Renal cortical epithelial cell (primary cell): Measurements from ENCODE around the gene SDHAF2. TPM values are rescaled to one million over a fixed set of nuclear protein-coding genes. Genes with fewer than 3 reads are reported as not detected.
"Not testable (repeated sequence)": the region's sequence is repeated elsewhere in the genome, so short reads cannot be mapped to it uniquely, and the experiment has no call there.

Experiments used
- DNase-seq: peaks from one replicate; pipeline ENCODE4 v3.0.0-alpha.2; 2011; ENCODE audit warnings: low read depth
- total RNA-seq: library from RNA; depleted of rRNA; stranded (reverse); fragments of >200 nt; gene quantifications from 2 replicates; pipeline ENCODE4 v1.2.3, GENCODE V29; 2014

SDHAF2 gene
- total RNA-seq, 1 donor from 2014 or later, result 35.0 TPM

DNA sequence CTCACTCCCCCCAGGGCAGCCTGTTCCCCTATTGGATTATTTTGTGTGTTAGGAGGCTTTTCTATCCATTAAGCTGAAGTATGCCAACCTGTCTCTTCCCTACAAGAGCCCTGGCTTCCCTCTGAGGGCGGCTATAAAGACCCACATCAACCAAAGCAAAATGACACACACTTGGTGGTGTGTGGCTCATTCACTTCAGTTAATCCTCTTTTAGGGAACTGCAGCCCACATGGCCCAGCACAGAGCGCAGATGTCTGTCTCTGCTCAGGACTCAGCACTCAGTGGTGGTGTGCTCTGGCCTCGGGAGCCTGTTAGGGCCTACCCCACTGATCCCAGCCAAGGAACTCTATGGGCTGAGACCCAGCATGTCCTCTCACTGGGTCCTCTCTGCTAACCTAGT is 46.4 kb downstream of the SDHAF2 start:
- DNase-seq, result no peak

DNA sequence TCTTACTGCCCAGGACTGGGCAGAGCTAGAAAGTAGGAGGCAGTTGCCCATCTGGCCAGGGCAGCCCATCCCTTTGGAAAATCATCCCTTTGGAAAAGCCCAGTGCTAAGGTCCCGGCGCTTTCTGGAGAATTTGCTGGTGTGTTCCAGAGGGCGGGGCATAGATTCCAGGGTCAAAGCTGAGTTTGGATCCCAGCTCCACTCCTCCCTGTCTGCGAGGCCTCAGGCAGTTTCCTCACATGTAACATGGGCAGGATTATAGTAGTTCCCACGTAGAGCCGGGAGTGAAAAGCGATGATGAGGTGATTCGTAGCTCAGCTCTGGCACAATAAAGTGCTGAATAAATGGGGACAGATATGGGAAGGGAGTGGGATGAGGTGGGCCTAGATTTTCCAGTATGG is 47.2 kb downstream of the SDHAF2 start:
- no peak for DNase-seq

DNA sequence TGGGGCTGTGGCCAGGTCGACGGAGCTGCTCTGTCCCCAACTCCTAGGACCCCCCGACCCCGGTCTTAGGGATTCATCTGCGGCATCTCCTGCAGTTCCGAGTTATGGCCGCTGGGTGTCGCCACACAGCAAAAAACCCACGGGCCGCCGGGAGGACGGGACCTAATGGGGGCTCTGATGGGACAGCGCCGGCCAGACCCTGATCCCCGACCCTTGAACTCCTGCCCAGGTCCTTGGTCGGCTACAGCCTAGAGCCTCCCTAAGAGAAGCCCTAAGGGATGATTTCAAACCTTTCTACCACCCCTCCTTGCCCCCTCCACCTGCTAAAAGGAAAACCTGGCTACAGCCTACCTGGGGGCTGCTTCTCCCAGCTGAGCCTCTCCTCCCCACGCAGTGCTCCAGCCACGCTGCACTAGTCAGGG is 47.8 kb downstream of the SDHAF2 start:
- no peak for DNase-seq

DNA sequence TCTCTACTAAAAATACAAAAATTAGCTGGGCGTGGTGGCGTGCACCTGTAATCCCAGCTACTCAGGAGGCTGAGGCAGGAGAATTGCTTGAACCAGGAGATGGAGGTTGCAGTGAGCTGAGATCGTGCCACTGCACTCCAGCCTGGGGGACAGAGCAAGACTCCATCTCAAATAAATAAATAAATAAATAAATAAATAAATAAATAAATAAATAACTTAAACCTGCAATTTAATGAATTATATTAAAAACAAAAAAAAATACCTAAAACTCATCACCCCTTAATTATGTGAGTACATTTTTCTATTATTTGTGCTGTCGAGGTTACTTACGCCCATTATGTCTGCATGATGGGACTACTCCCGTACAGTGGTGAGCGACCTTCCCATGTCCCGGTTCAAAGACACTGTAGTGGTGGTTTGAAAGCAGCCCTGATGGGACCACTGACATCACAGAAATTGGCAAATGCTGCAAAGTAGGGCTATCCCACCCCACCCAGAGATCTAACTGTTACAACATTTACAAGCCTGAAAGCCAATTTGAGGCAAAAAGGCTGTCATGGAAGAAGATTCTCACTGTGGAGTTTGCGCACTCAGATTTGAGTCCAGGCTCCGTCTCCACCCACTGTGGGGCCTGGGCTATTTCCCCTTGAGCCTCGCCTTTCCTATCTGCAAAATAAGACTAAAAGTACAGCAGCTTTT is 49.6 kb downstream of the SDHAF2 start:
- DNase-seq, result not testable (repeated sequence)

DNA sequence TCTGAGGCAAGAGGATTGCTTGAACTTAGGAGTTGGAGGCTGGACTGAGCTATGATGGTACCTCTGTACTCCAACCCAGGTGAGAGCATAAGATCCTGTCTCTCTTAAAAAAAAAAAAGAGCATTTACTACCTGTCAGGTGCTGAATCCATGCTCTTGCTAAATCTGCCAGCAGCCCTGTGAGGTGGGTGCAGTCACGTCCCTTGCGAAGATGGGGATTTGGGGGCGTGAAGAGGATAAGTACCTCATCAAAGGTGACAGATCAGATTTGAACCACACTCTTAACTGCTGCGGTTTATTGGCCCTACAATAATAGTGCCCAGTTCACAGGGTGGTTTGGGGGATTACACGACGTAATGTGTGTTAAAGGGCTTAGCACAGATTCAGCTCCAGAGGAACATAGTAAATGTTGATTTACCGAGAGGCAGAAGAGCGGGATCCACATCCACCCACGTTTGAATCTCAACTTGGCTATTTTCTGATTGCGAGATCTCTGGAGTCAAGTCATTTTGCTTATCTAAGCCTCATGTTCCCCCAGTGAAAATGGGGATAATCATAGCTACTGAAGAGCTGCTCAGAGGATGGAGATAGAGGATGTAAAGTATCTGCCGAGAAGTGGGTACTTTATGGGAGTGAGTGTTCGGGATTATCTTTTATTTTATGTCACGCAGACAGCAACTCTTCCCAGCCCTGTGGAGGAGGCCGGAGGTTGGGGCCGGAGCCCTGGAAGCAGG is 50.5 kb downstream of the SDHAF2 start:
- DNase-seq, result no peak

DNA sequence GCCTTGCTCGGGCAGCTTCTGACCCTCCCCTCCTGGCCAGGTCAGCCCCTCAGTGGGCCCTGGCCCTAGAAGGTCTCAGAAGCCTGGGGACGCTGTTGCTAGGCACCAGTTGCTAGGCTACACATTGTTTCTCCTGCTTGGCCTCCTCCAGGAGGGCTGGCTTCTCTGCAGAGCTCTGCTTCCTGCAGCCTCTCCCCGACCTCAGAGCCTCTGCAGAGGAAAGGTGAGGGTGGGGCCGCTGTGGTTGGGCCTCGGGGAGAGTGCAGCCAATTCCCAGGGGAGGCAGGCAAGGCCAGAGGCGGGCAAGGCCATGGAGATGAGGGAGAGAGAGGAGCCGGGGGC is 51.0 kb downstream of the SDHAF2 start:
- DNase-seq, result peak; percentile 35

DNA sequence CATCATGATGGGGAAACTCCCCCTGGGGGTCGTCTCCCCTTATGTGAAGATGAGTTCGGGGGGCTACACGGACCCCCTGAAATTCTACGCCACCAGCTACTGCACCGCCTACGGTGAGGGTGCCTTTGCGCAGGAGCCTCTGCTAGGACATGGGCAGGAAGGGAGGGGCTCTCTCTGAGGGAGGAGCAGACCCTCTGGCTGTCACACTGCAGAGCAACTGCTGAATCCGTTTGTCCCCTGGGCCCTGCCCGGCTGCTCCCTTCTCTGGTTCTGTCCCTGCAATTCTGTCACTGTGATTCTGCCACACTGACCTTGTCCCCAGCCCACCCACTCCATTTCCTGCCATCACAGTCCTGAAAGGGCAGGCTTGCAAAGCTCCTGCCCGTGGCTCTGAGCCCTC is 51.9 kb downstream of the SDHAF2 start:
- no peak for DNase-seq

DNA sequence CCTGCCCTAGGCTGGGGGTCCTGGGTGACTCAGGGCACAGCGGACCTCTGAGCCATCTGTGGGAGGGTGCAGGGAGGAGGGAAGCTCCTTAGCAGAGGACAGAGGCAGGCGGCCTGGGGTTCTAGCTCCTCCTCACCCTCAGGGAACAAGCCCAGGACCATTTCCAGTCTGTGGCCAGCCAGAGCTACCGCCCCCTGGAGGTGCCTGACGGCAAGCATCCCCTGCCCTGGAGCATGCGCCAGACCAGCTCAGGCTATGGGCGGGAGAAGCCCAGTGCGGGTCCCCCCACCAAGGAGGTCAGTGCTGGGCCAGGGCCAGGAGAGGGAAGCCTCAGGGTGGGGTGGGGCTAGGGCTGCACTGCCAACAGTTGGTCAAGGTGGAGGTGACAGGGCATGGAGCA is 52.6 kb downstream of the SDHAF2 start:
- DNase-seq, result no peak

DNA sequence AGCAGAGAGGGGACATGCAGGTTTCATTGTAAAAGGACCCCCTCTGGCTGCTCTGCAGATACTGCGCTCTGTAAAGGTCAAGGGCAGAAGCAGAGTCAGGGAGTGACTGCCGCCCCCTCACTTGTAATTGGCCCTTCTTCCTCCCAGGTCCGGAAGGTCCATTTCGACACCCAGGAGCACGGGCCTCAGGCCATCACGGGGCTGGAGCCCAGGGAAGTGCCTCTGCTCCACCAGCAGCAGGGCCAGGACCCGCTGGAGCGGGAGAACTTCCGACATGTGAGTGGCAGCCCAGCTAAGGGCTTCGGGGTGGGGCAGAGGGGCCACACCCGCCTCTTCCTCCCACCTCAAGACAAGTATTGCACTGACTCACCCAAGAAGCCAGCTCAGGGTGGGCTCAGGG is 54.6 kb downstream of the SDHAF2 start:
- DNase-seq, result no peak

DNA sequence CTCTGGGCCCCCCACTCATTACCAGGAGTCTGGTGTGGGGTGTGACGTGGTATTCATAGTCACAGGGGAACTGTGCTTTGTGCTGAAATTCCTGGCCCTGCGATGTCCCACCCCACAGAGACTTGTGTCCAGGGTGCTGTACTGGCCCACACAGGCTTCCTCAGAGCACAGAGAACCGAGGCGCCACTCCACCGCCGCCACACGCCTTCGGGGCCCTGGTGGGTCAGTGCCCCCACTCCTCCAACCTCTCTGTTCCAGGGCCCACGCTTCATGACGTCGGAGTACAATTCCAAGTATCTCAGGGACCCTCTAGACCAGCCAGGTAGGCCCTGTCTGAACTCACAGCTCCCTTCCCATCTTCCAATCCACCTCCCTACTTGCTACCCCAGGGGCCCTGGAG is 55.2 kb downstream of the SDHAF2 start:
- no peak for DNase-seq

DNA sequence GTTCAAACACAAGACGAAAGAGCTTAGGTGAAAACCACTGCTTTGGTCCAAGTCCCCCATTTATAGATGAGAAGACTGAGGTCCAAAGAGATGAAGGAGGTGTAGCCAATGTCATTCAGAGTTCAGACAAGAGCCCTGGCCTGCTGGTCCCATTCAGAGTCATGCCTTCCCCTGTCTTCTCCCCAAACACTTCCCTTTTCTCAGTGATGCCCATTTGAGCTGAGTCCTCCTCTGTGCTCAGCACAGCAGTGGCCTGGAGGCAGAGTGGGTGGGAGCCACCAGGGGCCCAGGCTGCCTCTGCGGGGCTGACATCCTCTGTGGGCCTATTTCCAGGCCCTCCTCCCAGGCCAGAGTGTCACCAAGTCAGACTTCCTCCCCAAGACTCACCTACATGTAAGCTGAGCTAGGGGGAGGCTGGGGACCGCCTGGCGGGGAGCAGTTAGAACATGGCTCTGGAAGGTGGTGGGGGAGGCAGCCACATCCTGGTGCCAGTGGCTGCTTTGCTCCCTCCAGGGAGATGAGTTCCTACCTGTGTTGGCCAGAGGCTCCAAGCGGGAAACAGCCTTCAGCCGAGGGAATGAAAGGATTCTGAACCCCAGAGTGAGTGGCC is 56.2 kb downstream of the SDHAF2 start:
- no peak for DNase-seq

DNA sequence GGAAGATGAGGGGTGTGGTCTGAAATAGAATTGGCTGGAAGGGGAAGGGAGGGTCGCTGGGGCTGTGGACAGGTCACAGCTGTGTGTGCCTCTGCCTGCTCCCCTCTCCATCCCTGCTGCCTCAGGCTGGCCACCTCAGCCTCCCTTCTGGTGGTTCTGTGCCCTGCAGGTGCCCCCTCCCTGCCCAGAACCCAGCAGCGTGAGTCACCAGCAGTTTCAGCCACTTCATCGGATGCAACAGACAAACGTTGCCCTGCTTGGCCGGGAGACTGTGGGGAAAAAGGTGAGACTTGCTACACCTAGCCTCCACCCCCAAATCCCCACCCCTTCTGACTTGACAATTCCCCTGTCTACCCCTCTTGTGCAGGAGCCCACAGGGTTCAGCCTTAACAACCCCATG is 56.9 kb downstream of the SDHAF2 start:
- DNase-seq, result peak; percentile 13

DNA sequence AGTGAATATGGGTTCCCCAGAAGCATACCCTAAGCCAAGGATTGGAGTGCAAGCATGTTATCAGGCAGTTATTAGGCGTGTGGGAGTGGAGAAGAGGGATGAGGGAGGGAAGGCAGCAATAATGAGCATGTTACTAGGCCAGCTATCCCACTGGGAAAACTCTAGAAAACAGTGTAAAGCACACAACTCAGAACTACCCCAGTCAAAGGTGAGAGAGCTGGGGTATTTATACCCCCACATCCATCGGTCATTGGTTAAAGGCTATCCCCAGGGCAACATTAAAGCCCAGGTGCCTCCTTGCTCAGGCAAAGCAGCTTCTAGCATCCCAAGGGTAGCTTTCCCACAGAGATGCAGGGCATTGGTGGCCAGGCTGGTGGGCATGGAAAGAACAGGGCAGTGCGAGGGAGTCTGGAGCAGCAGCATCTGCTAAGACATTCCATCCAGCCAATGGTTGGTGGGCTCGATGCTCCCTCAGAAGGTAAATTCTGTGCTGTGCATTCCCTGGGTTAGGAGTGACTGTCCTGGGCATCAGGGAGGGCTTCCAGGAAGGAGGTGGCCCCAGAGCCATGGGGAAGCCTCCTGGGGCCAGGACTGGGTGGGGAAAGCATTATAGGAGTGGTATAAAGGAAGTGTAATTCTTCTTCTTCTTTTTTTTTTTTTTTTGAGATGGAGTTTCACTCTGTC is 57.6 kb downstream of the SDHAF2 start:
- DNase-seq, result no peak

DNA sequence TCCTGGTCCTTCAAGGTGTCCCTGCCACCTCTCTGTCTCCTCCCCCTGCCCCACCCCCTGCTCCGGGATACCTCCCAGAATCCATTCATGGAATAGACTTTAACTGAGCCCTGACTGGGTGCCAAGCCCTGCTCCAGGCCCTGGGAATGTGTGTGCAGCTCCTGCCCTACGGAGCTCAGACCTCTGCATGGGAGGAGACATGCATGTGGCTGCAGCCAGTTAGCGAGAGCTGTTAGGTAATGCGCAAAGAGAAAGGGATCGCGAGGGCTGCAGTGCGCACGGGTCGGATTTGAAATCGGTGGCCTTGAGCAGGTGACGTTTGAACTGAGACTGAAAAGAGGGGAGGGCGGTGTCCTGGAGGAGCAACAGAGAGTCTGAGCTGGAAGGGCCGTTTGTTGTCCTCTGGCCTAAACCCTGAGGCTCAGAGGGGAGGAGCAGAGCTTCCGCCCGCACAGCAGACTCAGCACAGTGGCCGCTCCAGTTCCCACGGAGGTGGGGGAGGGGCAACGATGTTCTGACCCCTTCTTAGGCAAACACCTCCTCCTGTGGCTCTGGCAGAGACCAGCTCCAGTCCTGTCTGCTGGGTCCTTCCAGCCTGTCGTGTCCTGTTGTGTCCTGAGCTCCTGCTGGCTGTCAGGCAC is 58.8 kb downstream of the SDHAF2 start:
- DNase-seq, result peak; percentile 63

DNA sequence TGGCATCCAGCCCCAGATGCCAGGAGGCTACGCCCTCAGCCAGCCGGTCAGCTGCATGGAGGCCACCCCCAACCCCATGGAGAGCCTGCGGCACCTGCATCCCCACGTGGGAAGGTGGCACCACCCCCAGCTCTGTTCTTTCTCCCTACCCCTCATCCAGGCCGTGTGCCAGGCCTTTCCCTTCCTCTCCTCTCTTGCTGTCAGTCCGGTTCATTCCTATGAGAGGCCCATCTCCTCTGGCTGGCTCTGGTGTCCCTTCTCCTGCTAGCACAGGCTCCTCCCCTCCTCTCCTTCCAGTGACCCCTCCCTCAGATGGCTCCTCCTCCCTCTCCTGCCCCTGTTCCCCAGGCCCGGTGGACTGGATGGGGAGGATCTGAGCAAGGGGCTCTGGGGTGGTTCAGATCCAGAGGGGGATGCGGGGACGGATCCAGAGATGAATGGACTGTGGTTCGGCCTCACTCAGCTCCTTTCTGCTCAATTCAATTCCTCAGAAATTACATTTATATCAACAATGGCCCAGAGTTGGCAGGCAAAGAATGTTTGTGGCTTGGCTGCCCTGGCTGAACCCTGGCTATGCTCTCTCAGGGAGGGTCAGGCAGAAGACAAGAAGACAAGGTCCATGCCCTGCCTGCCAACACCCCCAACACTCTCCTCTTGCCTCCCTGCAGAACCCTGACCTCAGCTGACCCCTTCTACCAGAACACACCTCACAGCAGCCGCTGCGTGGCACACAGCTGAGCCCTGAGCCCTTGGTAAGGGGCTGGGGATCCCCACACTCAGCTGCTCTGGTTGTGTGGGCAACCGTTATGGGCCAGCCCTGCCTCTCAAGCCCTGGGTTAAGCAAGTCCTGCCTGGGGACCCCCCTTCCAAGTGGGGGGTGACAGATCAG is 60.2 kb downstream of the SDHAF2 start:
- DNase-seq, result peak; percentile 59

DNA sequence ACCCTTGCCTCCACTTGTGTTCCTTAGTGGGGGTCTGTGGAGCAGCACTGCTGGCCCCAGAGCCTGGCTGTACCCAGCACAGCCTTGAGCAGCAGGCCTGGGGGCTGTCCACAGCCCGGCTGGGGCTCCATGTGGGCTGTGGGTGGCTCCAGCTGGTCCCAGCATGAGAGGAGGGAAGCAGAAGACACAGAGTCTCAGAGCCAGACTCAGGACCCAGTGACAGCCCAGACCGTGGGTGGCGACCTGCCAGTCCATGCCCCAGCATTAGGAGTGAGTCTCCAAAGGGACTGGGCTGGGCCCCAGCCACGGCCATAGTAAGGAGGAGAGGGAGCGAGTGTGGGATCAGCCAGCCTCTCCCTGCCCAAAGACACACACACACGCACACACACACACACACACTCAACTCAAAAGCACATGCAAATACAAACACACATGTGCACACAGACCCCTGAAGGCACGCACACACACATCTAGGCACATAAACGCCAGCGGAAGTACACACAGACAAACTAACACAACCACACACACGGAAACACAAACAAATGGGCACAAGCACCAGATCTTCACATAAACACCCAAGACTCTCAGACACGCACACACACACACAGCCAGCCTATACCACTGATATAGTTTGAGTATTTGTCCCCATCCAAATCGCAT is 61.9 kb downstream of the SDHAF2 start:
- no peak for DNase-seq

DNA sequence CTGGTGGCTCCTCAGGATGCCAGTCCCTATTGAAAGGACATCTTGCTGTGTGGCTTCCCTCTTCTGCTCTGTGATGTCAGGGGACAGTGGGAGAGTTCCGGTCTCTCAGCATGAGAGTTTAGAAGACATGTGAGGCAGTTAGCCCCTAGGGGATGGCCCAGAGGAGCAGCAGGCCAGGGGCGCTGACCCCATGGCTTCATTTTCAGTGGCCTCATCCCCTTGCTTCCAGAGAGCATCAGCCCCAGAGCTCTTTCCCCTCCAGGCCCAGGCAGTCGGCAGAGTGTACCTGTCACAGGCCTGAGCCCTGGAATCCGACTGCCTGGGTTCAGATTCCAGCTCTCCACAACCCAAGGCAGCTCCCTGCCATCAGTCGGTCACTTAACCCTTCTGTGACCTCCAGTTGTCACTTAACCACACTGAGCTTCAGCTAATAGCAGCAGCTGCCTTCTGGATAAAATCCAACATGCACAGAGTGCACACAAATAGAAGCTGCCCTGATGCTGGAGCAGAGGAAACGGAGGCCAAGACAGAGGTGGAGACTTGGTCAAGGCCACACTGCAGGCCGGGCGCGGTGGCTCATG is 64.5 kb downstream of the SDHAF2 start:
- DNase-seq, result no peak

DNA sequence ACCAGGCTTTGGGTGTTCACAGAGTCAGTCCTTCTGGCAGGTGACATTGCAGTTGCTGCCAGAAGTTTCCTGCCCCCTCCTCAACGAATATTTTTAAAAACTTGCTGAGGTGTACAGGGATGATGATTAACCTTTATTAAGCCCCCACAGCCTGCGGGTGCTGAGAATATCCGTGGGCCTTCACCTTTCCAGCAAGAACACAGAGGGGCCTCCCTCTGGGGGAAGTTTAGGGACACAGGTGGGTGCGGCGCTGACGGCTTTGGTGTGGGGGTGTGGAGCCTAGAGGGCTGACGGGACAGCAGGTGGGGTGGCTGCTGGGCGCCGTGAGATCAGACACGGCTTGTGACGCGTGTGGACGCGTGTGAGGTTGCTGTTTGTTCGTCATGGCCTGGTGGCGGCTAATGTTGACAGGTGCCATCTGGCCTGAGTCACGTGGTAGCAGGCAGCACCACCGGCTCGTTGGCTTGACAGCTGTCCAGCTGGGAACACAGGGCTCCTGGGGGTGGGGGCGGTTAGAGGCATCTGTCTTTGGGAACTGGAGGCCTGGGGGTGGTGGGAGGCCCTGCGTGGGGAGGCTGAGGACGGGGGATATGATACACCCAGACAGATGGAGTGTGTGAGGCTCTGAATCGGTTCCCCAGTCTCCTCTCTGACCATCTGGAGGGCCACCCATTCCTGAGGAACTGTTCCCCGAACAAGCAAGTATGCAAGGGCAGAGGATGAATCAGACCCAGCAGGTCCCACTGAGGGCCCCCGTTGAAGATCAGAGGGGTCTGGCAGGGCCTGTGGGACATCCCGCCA is 66.1 kb downstream of the SDHAF2 start:
- no peak for DNase-seq
